GM12892 (cell line): ENCODE results near the gene CDCP2.

ENCODE experiments used
- POLR2A ChIP-seq: IDR thresholded peaks from 2 replicates; pipeline ENCODE4 v1.6.1; 2011; ENCODE audit warnings: low read depth, low read length, control low read depth
- POLR2AphosphoS5 ChIP-seq: IDR thresholded peaks from 2 replicates; pipeline ENCODE4 v1.6.1; 2011; ENCODE audit warnings: low read depth, low read length, control low read depth
- TAF1 ChIP-seq: IDR thresholded peaks from 2 replicates; pipeline ENCODE4 v1.6.1; 2011; ENCODE audit warnings: low read depth, mild to moderate bottlenecking, control low read depth, low read length, borderline replicate concordance

GRCh38 chr1:54105080-54105479, 47.7 kb downstream of the CDCP2 start:
- TF ChIP-seq POLR2A (no peak), POLR2AphosphoS5 (no peak), TAF1 (no peak)
